ENCODE results near the gene SLC35G6. TPM values are rescaled to one million over a fixed set of nuclear protein-coding genes. Genes with fewer than 3 reads are reported as not detected.

The SLC35G6 gene
- total and polyA plus RNA-seq, 2 of the 13 experiments (the other 11 are each of a cell fraction or from before 2014, with no cell fraction given), result 0.07 TPM; not detected in 1

DNA sequence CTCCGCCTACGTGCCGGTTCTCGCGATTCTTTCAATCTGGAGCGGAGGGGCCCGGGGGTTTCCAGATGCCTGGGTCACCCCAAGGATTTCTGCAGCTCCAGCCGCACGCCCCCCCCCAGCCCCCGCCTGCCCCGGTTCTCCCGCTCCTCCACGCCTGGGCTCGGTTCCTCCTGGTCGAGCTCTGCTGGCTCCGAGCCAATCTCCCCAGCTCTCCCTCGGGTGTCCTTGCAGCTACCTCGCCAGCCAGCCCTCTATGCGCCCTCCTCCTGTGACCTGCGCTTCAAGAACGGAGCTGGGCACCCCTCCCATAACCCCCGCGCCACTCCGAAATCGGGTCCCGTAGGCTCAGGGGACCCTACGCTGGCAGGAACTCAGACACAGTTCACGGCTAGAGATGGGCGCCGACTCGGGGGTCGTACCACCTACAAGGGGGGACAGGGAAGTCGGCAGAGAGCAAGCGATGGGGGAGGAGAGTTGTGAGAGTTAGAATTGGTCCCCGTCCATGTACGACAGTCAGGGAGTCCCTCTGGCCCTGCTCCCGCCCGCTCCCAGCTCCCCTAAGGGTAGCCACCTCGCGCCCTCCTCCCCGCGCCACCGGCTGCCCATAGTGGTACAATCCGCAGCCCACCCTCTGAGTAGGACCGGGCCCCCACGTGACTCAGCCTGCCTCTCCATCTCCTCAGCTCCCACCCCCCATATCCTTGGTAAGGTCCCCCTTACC is 41.0 kb upstream of the SLC35G6 start:
- ATAC-seq, result peak; percentile 13
- Histone ChIP-seq H4K20me1 (ENCODE audit: insufficient read depth, low read length) (no peaks in the 10 kb centered on the region), H3K4me1 (ENCODE audit: insufficient read depth, low read length) (peaks cover 57% of the 10 kb centered on the region), H2AFZ (ENCODE audit: low read length) (no peak overlapping the region), H3K4me3 (replicated peaks in 1 of 3; ENCODE audit: insufficient read depth in 1 of 3, low read depth in 2 of 3, low read length in 3 of 3) (peak overlapping the region; percentile 60 to 80 (median 73)), H3K79me2 (ENCODE audit: insufficient read depth, low read length) (no peaks in the 10 kb centered on the region), H3K4me2 (ENCODE audit: low read depth, low read length) (peak overlapping the region; percentile 94), H3K27ac (ENCODE audit: extremely low read length, insufficient read depth, low read length) (peak overlapping the region; percentile 29), H3K27me3 (ENCODE audit: control insufficient read depth in 1 of 2, insufficient read depth in 2 of 2, low read length in 2 of 2) (peaks cover 6 to 27% of the 10 kb centered on the region in 2 experiments; a peak in 4 of 5 replicates), H3K9me3 (ENCODE audit: low read length) (no peaks in the 10 kb centered on the region), H3K9ac (ENCODE audit: insufficient read depth, low read depth, low read length) (peak overlapping the region; percentile 68), H3K36me3 (replicated peaks in 1 of 2; ENCODE audit: control insufficient read depth in 1 of 2, insufficient read depth in 2 of 2, low read length in 2 of 2) (no peaks in the 10 kb centered on the region)
- ChIA-PET POLR2A (interaction anchor here (0.5 to 2.8 kb wide), 8 partner anchors 37 to 262 kb away, joined by 3 to 21 read pairs (median 4); partner anchors contain the start of genes NEURL4, PLSCR3, TMEM256 and ZBTB4), CTCF (ENCODE audit: low intra/inter-chr PET ratio, low total read pairs) (interaction anchor here (0.6 kb wide), 1 partner anchor 121 kb away, joined by 3 read pairs; no protein-coding TSS in a partner anchor)
- intact Hi-C loops (cut with micrococcal nuclease; ENCODE audit: unreplicated experiment) (no loop called here), in situ Hi-C loops (cut with HindIII; ENCODE audit: extremely low pct_ligation_motif_present, low pct_unique_long_range_greater_than_20kb) (no loop called here)
- no peak for FAIRE-seq
- 8% methylated on average over 27 of the region's 46 CpGs for WGBS (ENCODE audit: low lambda C conversion rate)
- DNase-seq (ENCODE audit: low spot score), result no peak
- BruUV-seq (replicated peaks), result no TSS peak
- no peak for TF ChIP-seq SMC3 (IDR thresholded peaks at IDR 0.05; ENCODE audit: low read length)
- TF ChIP-seq EED (CRISPR knock-in tag; IDR thresholded peaks at IDR 0.05), result 0 out of 2 replicates have a peak, but pooled peaks have one; percentile 33
- no peak for TF ChIP-seq ZBTB4 (CRISPR knock-in tag; IDR thresholded peaks at IDR 0.05; ENCODE audit: borderline replicate concordance)
- no peak for TF ChIP-seq GZF1 (CRISPR knock-in tag; IDR thresholded peaks at IDR 0.05)
- 0 out of 2 replicates have a peak, but pooled peaks have one; percentile 21 for TF ChIP-seq ZNF556 (CRISPR knock-in tag; IDR thresholded peaks at IDR 0.05; ENCODE audit: borderline replicate concordance)
- no peak for TF ChIP-seq ELF3 (CRISPR knock-in tag; IDR thresholded peaks at IDR 0.05)
- TF ChIP-seq, protein P1, sequence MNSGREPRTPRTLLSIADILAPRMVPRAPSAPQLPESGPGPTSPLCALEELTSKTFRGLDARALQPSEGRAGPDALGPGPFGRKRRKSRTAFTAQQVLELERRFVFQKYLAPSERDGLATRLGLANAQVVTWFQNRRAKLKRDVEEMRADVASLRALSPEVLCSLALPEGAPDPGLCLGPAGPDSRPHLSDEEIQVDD (CRISPR knock-in tag; IDR thresholded peaks at IDR 0.05; ENCODE audit: borderline replicate concordance), result peak; percentile 25; the same call in 1 of the 2 replicates
- 0 out of 2 replicates have a peak, but pooled peaks have one; percentile 13 for TF ChIP-seq ZNF205 (CRISPR knock-in tag; IDR thresholded peaks at IDR 0.05)
- 0 out of 2 replicates have a peak, but pooled peaks have one; percentile 3 for TF ChIP-seq CEBPG (CRISPR knock-in tag; IDR thresholded peaks at IDR 0.05)
- 0 out of 2 replicates have a peak, but pooled peaks have one; percentile 57 for TF ChIP-seq SRY (CRISPR knock-in tag; IDR thresholded peaks at IDR 0.05)
- TF ChIP-seq ZNF772 (CRISPR knock-in tag; IDR thresholded peaks at IDR 0.05), result no peak
- no peak for TF ChIP-seq ZNF552 (CRISPR knock-in tag; IDR thresholded peaks at IDR 0.05; ENCODE audit: borderline replicate concordance)
- no peak for TF ChIP-seq ZNF562 (CRISPR knock-in tag; IDR thresholded peaks at IDR 0.05; ENCODE audit: borderline replicate concordance)
- no peak for TF ChIP-seq ATF7 (IDR thresholded peaks at IDR 0.05)
- 0 out of 2 replicates have a peak, but pooled peaks have one; percentile 29 for TF ChIP-seq ATF7 (CRISPR knock-in tag; IDR thresholded peaks at IDR 0.05)
- no peak for TF ChIP-seq ZNF597 (CRISPR knock-in tag; IDR thresholded peaks at IDR 0.05)
- TF ChIP-seq ZNF451 (CRISPR knock-in tag; IDR thresholded peaks at IDR 0.05), result 0 out of 2 replicates have a peak, but pooled peaks have one; percentile 58
- TF ChIP-seq NR2F2 (IDR thresholded peaks at IDR 0.05; ENCODE audit: borderline replicate concordance, low read depth), result no peak
- TF ChIP-seq ZBTB7B (CRISPR knock-in tag; IDR thresholded peaks at IDR 0.05), result peak; percentile 63; the same call in 1 of the 2 replicates
- 0 out of 2 replicates have a peak, but pooled peaks have one; percentile 40 for TF ChIP-seq SP4 (CRISPR knock-in tag; IDR thresholded peaks at IDR 0.05)
- TF ChIP-seq KDM2A (CRISPR knock-in tag; IDR thresholded peaks at IDR 0.05; ENCODE audit: borderline replicate concordance, low read depth), result peak; percentile 66

All from HepG2 (cell line).